Tibial nerve (tissue), 4 donors: Measurements from ENCODE around the gene GGACT. TPM values are rescaled to one million over a fixed set of nuclear protein-coding genes. Genes with fewer than 3 reads are reported as not detected.

Source experiments
- DNase-seq, 2 donors: peaks; one replicate each; pipeline ENCODE4 v3.0.0-alpha.2; 2019; ENCODE audit warnings: low spot score in 2 of 2
- H3K27ac ChIP-seq, 4 donors: fragments of 200-600 bp; sonication (generic) in 3 of 4; one replicate each; pipeline ENCODE4 v1.5.1; 2017 to 2019; ENCODE audit warnings: mild to moderate bottlenecking in 1 of 4
- H3K27me3 ChIP-seq, 2 donors: fragments of 200-600 bp; sonication (generic) in 1 of 2; one replicate each; pipeline versions ENCODE4 v1.5.1 to v1.6.0; 2017 to 2019
- H3K36me3 ChIP-seq, 3 donors: fragments of 200-600 bp; sonication (generic); one replicate each; pipeline ENCODE4 v1.5.1; 2018 to 2019
- H3K4me1 ChIP-seq, 4 donors: fragments of 200-600 bp; sonication (generic) in 3 of 4; one replicate each; pipeline ENCODE4 v1.5.1; 2017 to 2019
- H3K4me3 ChIP-seq, 4 donors: fragments of 200-600 bp; sonication (generic) in 3 of 4; one replicate each; pipeline ENCODE4 v1.5.1; 2017 to 2019; ENCODE audit warnings: mild to moderate bottlenecking in 1 of 4, moderate library complexity in 1 of 4
- H3K9me3 ChIP-seq, 4 donors: fragments of 200-600 bp; sonication (generic) in 3 of 4; one replicate each; pipeline ENCODE4 v1.5.1; 2017 to 2019
- CTCF ChIP-seq, 5 experiments: fragments of 200-600 bp in 3 of 5; fragments of 450-650 bp in 2 of 5; sonication (generic) in 3 of 5; IDR thresholded peaks; one replicate each; pipeline ENCODE4 v1.5.1; 2016 to 2019; ENCODE audit warnings: antibody characterized with exemption in 5 of 5, mild to moderate bottlenecking in 3 of 5, moderate library complexity in 2 of 5
- EP300 ChIP-seq, 2 donors: sonication (generic); formaldehyde crosslinking; IDR thresholded peaks; one replicate each; pipeline ENCODE4 v1.6.1; 2017; ENCODE audit warnings: antibody characterized with exemption in 2 of 2, mild to moderate bottlenecking in 1 of 2
- POLR2A ChIP-seq, 2 donors: fragments of 450-650 bp; IDR thresholded peaks; one replicate each; pipeline ENCODE4 v1.6.1; 2017; ENCODE audit warnings: antibody characterized with exemption in 2 of 2, mild to moderate bottlenecking in 2 of 2, moderate library complexity in 2 of 2
- WGBS, 2 donors: methylation state at CpG; one replicate each; pipeline ENCODE4 v1.1.5; 2018; 5-methylcytosine and 5-hydroxymethylcytosine counted together
- total RNA-seq, 4 donors: library from RNA; depleted of rRNA; stranded (reverse); fragments of >200 nt; gene quantifications; one replicate each; pipeline ENCODE4 v1.1.0, GENCODE V29; 2016

The GGACT gene
- total RNA-seq, 4 donors from 2014 or later: 2.4 to 5.2 (median 3.9) TPM

- no peak for TF ChIP-seq EP300 (IDR thresholded peaks at IDR 0.05)
- TF ChIP-seq CTCF (IDR thresholded peaks at IDR 0.05): no peak
- TF ChIP-seq POLR2A (IDR thresholded peaks at IDR 0.05): no peak
- peaks cover 0 to under 1% (median 0%) of the 10 kb centered on the region in 3 donors for H3K36me3 ChIP-seq
- WGBS, 2 donors: 72 to 78% methylated on average over 6 of the region's 6 CpGs
Measured at GRCh38 chr13:100483139-100483538, 105.5 kb downstream of the GGACT start.

GRCh38 chr13:100480676-100481075, 107.9 kb downstream of the GGACT start:
- Histone ChIP-seq H3K4me1 (peaks cover 0 to 7% (median 0%) of the 10 kb centered on the region in 4 donors), H3K9me3 (no peaks in the 10 kb centered on the region), H3K27ac (no peak overlapping the region), H3K27me3 (no peaks in the 10 kb centered on the region), H3K36me3 (peaks cover 0 to 4% (median 0%) of the 10 kb centered on the region in 3 donors), H3K4me3 (no peak overlapping the region)
- DNase-seq: no peak
- 85 to 87% methylated on average over 9 of the region's 9 CpGs for WGBS, 2 donors
- TF ChIP-seq EP300 (IDR thresholded peaks at IDR 0.05): no peak
- no peak for TF ChIP-seq POLR2A (IDR thresholded peaks at IDR 0.05)
- no peak for TF ChIP-seq CTCF (IDR thresholded peaks at IDR 0.05)

More at GRCh38 chr13:100483139-100483538, 105.5 kb downstream of the GGACT start:
- Histone ChIP-seq H3K27me3 (no peaks in the 10 kb centered on the region), H3K9me3 (no peaks in the 10 kb centered on the region), H3K4me1 (peaks cover 0 to 7% (median 0%) of the 10 kb centered on the region in 4 donors), H3K4me3 (no peak overlapping the region), H3K27ac (no peak overlapping the region)
- no peak for DNase-seq

Other genes with a start within 250 kb of the GGACT start
- 10 to 100 TPM; 12.5 to 28.5 (median 14.8) TPM for gene TMTC4, start 86.0 kb upstream of the GGACT start, total RNA-seq